ENCODE measurements around the gene MYRF. TPM values are rescaled to one million over a fixed set of nuclear protein-coding genes. Genes with fewer than 3 reads are reported as not detected.

The MYRF gene
- total and polyA plus RNA-seq, 9 of the 15 experiments (the other 6 are each of a cell fraction or from before 2014, with no cell fraction given) = 2.3 to 25.8 (median 7.1) TPM

GRCh38 chr11:61791737-61792309, 39.4 kb downstream of the MYRF start (continued):
- TF ChIP-seq ZNF407 (IDR thresholded peaks at IDR 0.05; ENCODE audit: low read depth) (no peak), RFX1 (IDR thresholded peaks at IDR 0.05) (peak; percentile 22; the same call in 1 of the 2 replicates), GTF2F1 (IDR thresholded peaks at IDR 0.05; ENCODE audit: low read depth, low read length) (0 out of 2 replicates have a peak, but pooled peaks have one; percentile 34), NFIC (IDR thresholded peaks at IDR 0.05) (peak; percentile 87), FOXK2 (conservative IDR thresholded peaks at IDR 0.05 in 1 of 2, IDR thresholded peaks at IDR 0.05 in 1 of 2; ENCODE audit: low read depth in 2 of 2) (peak in 1 of 2 experiments; percentile 62; a peak in 1 of 4 replicates), SIN3A (IDR thresholded peaks at IDR 0.05; ENCODE audit: borderline replicate concordance in 2 of 2, control insufficient read depth in 1 of 2, low read depth in 2 of 2, low read length in 2 of 2) (peak in 1 of 2 experiments; percentile 78; a peak in 1 of 4 replicates), MYBL2 (IDR thresholded peaks at IDR 0.05; ENCODE audit: low read depth) (no peak), MYBL2 (CRISPR knock-in tag; IDR thresholded peaks at IDR 0.05; ENCODE audit: borderline replicate concordance) (no peak), CTBP1 (IDR thresholded peaks at IDR 0.05; ENCODE audit: borderline replicate concordance) (0 out of 2 replicates have a peak, but pooled peaks have one; percentile 12), DPF2 (IDR thresholded peaks at IDR 0.05) (no peak), ZNF282 (CRISPR knock-in tag; IDR thresholded peaks at IDR 0.05) (no peak), ZFPM2 (CRISPR knock-in tag; IDR thresholded peaks at IDR 0.05) (no peak), KAT8 (IDR thresholded peaks at IDR 0.05; ENCODE audit: low read depth) (no peak), ZBTB1 (CRISPR knock-in tag; IDR thresholded peaks at IDR 0.05; ENCODE audit: borderline replicate concordance, low read depth) (no peak), PCBP1 (IDR thresholded peaks at IDR 0.05; ENCODE audit: low read depth, low read length, poor library complexity, severe bottlenecking) (no peak)
- TF ChIP-seq, protein P1, sequence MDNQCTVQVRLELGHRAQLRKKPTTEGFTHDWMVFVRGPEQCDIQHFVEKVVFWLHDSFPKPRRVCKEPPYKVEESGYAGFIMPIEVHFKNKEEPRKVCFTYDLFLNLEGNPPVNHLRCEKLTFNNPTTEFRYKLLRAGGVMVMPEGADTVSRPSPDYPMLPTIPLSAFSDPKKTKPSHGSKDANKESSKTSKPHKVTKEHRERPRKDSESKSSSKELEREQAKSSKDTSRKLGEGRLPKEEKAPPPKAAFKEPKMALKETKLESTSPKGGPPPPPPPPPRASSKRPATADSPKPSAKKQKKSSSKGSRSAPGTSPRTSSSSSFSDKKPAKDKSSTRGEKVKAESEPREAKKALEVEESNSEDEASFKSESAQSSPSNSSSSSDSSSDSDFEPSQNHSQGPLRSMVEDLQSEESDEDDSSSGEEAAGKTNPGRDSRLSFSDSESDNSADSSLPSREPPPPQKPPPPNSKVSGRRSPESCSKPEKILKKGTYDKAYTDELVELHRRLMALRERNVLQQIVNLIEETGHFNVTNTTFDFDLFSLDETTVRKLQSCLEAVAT (IDR thresholded peaks at IDR 0.05) = peak; percentile 19 to 57; a peak in 1 of 4 replicates
- TF ChIP-seq, protein P2, sequence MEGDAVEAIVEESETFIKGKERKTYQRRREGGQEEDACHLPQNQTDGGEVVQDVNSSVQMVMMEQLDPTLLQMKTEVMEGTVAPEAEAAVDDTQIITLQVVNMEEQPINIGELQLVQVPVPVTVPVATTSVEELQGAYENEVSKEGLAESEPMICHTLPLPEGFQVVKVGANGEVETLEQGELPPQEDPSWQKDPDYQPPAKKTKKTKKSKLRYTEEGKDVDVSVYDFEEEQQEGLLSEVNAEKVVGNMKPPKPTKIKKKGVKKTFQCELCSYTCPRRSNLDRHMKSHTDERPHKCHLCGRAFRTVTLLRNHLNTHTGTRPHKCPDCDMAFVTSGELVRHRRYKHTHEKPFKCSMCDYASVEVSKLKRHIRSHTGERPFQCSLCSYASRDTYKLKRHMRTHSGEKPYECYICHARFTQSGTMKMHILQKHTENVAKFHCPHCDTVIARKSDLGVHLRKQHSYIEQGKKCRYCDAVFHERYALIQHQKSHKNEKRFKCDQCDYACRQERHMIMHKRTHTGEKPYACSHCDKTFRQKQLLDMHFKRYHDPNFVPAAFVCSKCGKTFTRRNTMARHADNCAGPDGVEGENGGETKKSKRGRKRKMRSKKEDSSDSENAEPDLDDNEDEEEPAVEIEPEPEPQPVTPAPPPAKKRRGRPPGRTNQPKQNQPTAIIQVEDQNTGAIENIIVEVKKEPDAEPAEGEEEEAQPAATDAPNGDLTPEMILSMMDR (IDR thresholded peaks at IDR 0.05 in 2 of 3, conservative IDR thresholded peaks at IDR 0.05 in 1 of 3; ENCODE audit: insufficient read depth in 2 of 3, low read depth in 1 of 3, low read length in 3 of 3) = peak in 2 of 3 experiments; percentile 7 to 29; a peak in 1 of 6 replicates

Data from K562 (cell line).